Brain microvascular endothelial cell (primary cell): ENCODE results near the gene FAM222A.

ENCODE experiments used
- DNase-seq: peaks from one replicate; pipeline ENCODE4 v3.0.0-alpha.2; 2020
- H3K27ac ChIP-seq: fragments of 250-450 bp; sonication (Bioruptor Pico); 2 replicates; pipeline ENCODE4 v1.5.1; 2020; ENCODE audit warnings: mild to moderate bottlenecking, moderate library complexity
- H3K27me3 ChIP-seq: fragments of 250-450 bp; sonication (Bioruptor Pico); replicated peaks from 2 replicates; pipeline ENCODE4 v1.5.1; 2020; ENCODE audit warnings: mild to moderate bottlenecking
- H3K36me3 ChIP-seq: fragments of 250-450 bp; sonication (Bioruptor Pico); replicated peaks from 2 replicates; pipeline ENCODE4 v1.5.1; 2020; ENCODE audit warnings: mild to moderate bottlenecking
- H3K4me3 ChIP-seq: 2 replicates; pipeline ENCODE4 v1.5.1; 2011; ENCODE audit warnings: low read depth, mild to moderate bottlenecking, control low read depth, low read length, moderate library complexity
- CTCF ChIP-seq: IDR thresholded peaks from 2 replicates; pipeline ENCODE4 v1.5.1; 2011; ENCODE audit warnings: low read depth, mild to moderate bottlenecking, moderate library complexity, low read length, control low read depth, inconsistent platforms; ENCODE audit errors: missing control alignments
- in situ Hi-C: cut with HindIII; loops from 2 replicates; pipeline ENCODE4 v1.10.0; 2017; ENCODE audit warnings: low sequenced_read_pairs, low pct_ligation_motif_present

Gene FAM222A

GRCh38 chr12:109741286-109741969 is 27.8 kb downstream of the FAM222A start:
- DNase-seq = no peak
- no peak for TF ChIP-seq CTCF
- in situ Hi-C loops = no loop called here
- no peak overlapping the region for H3K27ac ChIP-seq
- H3K4me3 ChIP-seq = no peak overlapping the region
- H3K27me3 ChIP-seq = peaks cover under 1% of the 10 kb centered on the region
- H3K36me3 ChIP-seq = no peaks in the 10 kb centered on the region

DNA sequence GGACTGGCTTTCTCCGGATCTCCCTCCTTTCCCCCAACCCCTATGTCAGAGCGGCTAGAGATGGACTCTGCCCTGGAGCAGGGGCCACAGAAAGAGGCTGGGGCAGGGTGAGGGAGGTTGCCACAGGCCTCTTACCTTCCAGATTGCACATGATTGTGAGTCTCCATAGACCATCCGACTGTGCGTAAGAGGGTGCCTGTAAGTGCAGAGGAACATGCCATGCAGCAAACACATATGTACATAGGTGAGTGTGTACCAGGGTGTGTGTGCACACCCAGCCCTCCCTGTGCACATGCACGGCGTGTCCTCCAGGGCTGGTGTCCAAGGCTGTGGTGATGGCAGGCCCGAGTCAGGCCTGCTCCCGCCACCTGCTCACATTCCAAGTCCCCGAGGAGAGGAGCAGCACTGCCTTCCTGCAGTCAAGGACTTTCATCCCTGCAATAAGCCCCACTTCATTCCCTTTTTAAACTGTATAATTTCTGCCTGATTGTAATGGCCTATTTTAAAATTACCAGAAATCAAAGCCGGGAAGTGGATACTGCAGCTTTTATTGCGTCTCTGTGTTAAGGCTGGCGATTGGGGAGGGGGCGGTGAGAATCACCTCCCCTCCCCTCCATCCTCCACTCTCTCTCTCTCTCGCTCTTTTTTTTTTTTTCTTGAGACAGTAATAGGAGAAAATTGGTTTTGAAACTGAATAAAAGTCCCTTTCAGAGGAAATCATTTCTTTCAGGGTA is 28.5 kb downstream of the FAM222A start:
- DNase-seq = no peak
- TF ChIP-seq CTCF = no peak
- in situ Hi-C loops = no loop called here
- no peaks in the 10 kb centered on the region for H3K27me3 ChIP-seq
- H3K36me3 ChIP-seq = no peaks in the 10 kb centered on the region
- no peak overlapping the region for H3K4me3 ChIP-seq
- no peak overlapping the region for H3K27ac ChIP-seq

- Histone ChIP-seq H3K36me3 (no peaks in the 10 kb centered on the region), H3K4me3 (no peak overlapping the region), H3K27ac (no peak overlapping the region), H3K27me3 (peaks cover under 1% of the 10 kb centered on the region)
- in situ Hi-C loops = no loop called here
- TF ChIP-seq CTCF = no peak
- DNase-seq = no peak
Observed at GRCh38 chr12:109743076-109743910, 29.7 kb downstream of the FAM222A start.

DNA sequence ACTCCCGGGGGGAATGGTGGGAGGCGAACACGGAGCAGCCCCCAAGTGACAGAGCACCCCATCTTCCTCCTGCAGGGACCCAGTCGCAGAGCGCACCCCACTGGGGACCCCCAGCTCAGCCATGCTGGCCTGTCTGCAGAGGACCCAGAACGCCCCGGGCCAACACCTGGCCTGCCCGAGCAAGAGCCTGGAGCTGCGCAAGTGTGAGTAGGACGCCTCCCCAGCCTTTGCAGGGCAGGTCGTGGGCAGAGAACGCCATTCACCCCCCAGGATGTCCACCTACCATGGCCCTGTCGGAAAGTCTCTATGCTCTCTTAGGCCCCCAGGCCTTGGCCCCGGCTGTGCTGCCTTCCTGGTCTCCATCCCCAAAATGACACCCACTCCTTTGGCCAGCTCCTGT is 30.4 kb downstream of the FAM222A start:
- in situ Hi-C loops = no loop called here
- DNase-seq = no peak
- Histone ChIP-seq H3K27me3 (peaks cover 4% of the 10 kb centered on the region), H3K27ac (no peak overlapping the region), H3K36me3 (no peaks in the 10 kb centered on the region), H3K4me3 (no peak overlapping the region)
- no peak for TF ChIP-seq CTCF

DNA sequence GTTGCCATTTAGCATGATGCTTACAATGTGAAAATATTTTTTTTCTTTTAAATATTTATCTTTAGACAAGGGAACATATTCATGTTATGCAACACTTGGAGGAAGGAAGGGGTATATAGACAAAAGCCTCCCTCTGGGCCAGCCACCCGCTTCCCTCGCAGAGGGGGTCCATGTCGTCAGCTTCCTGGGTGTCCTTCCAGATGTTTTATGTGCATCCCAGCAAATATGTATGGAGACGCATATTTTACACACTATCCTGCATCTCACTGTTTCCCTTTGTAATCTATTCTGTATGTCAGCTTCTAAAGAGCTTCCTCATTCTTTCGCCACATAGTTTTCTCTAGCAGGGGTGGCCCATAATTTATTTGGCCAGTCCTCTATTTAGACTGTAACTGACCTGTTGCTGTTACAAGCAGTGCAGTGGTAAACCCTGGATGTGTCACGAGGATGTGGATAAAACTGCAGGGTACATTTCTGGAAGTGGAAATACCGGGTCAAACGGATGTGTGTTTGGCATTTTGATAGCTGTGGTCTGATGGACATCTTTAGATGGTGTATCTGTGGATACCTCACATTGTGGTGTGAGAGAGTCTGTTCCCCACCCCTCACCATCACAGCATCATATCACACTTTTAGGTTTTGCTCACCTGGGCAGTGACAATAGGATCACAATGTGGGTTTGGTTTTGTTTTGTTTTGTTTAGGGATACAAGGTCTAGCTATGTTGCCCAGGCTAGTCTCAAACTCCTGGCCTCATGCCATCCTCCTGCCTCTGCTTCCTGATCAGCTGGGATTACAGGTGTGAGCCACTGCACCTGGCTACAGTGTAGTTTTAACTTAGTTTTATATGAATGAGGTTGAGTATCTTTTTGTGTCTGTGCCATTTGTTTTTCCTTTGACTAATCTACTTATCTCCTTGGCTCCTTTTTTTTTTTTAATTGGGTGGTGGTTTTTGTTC is 31.6 kb downstream of the FAM222A start:
- in situ Hi-C loops = no loop called here
- TF ChIP-seq CTCF = no peak

More for the DNA sequence above, 31.6 kb downstream of the FAM222A start:
- no peaks in the 10 kb centered on the region for H3K36me3 ChIP-seq
- peaks cover 4% of the 10 kb centered on the region for H3K27me3 ChIP-seq
- no peak for DNase-seq
- no peak overlapping the region for H3K4me3 ChIP-seq
- no peak overlapping the region for H3K27ac ChIP-seq
